Astrocyte (in vitro differentiated cells and primary cell): Measurements from ENCODE around the gene KCND2.

Source experiments
- EZH2 ChIP-seq: IDR thresholded peaks from 2 replicates; pipeline ENCODE4 v1.6.1; 2012; ENCODE audit warnings: mild to moderate bottlenecking, low read length, inconsistent platforms; ENCODE audit not compliant: insufficient read depth
- TF ChIP-seq, protein P1 (sequence below): IDR thresholded peaks from 2 replicates; pipeline ENCODE4 v1.5.1; 2011; ENCODE audit warnings: low read depth, mild to moderate bottlenecking, inconsistent platforms, low read length, moderate library complexity; ENCODE audit not compliant: insufficient read depth

DNA sequence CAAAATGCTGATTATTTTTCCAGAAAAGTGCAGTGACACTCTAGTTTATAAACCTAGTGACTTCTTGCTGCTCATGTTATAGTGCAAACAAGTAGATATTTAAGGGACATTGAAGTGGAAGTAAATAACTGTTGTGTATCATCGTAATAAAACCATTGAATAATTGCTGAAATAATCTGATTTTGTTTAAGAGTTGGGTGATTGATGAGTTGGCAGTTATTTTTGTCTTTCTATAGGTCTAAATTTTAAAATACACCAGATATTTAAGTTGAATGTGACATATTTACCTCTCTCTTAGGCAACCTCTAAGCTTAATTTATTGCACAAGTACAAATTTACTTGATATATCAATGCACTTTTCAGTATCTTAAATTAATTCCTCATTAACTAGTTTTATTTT lies 392.1 kb downstream of the KCND2 start:
- TF ChIP-seq EZH2: no peak
- TF ChIP-seq, protein P1, sequence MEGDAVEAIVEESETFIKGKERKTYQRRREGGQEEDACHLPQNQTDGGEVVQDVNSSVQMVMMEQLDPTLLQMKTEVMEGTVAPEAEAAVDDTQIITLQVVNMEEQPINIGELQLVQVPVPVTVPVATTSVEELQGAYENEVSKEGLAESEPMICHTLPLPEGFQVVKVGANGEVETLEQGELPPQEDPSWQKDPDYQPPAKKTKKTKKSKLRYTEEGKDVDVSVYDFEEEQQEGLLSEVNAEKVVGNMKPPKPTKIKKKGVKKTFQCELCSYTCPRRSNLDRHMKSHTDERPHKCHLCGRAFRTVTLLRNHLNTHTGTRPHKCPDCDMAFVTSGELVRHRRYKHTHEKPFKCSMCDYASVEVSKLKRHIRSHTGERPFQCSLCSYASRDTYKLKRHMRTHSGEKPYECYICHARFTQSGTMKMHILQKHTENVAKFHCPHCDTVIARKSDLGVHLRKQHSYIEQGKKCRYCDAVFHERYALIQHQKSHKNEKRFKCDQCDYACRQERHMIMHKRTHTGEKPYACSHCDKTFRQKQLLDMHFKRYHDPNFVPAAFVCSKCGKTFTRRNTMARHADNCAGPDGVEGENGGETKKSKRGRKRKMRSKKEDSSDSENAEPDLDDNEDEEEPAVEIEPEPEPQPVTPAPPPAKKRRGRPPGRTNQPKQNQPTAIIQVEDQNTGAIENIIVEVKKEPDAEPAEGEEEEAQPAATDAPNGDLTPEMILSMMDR: no peak
